ENCODE measurements around the gene SVEP1.

Gene SVEP1

GRCh38 chr9:110357505-110357904, 222.0 kb downstream of the SVEP1 start:
- DNase-seq = no peak

- DNase-seq = no peak
Observed at GRCh38 chr9:110356639-110357395, 222.7 kb downstream of the SVEP1 start.

DNA sequence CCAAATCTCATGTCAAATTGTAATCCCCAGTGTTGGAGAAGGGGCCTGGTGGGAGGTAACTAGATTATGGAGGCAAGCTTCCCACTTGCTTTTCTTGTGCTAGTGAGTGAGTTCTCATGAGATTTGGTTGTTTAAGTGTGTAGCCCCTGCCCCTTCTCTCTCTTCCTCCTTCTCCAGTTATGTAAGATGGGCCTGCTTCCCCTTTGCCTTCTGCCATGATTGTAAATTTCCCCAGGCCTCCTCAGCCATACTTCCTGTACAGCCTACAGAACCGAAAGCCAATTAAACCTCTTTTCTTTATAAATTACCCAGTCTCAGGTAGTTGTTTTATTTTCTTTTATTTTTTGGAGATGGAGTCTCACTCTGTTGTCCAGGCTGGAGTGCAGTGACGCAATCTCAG, 223.6 kb downstream of the SVEP1 start:
- DNase-seq = no peak

DNA sequence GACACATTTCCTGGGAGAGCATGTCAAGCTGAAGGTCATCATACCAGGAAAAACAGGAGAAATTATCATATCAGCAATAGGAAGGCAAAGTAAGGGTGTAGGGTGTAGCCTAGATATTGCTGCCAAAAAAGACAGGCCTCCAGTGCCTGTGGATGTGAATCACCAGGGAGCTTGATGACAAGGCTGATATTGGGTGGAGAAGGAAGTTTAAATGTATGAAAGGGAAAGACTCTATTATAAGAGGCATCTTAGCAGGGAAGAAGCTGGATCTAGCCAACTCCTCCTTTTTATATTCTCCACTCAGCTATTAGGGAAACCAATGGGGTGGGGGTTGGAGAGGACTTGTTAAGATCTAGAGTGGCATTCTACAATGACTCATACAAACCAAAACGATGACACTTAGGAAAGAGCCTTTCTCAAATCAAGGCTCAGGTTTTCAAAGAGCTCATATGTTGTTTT, 228.5 kb downstream of the SVEP1 start:
- no peak for DNase-seq

DNA sequence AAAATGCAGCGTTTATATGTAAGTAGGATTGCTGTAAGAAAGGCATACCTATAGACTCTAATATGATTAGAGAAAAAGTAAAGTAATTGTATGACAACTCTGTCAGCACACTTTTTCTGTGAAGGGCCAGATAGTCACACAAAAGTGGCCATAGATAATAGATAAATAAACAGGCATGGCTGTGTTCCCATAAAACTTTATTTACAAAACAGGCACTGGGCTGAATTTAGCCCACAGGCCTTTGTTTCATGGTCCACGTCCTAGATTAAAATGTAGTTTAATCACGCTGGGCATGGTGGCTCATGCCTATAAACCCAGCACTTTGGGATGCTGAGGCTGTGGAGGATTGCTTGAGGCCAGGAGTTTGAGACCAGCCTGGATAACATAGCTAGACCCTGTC, 233.2 kb downstream of the SVEP1 start:
- no peak for DNase-seq

GRCh38 chr9:110344821-110345220, 234.7 kb downstream of the SVEP1 start:
- DNase-seq = no peak

GRCh38 chr9:110343551-110343950, 236.0 kb downstream of the SVEP1 start:
- no peak for DNase-seq

DNA sequence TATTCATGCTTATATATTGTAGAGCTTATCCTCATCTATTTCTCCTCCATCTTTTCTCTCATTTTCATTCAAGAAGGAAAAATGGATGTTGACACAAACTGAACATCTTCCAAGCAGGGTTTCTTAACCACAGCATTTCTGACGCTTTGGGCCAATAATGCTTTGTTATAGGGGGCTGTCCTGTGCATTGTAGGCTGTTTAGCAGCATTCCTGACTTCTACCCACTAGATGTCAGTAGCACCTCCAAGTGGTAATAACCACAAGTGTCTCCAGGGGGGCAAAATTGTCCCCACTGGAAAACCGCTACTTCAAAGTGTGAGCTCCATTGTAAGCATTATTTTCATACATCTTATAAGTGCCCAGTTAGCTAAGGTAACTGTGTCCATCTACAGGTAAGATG, 239.2 kb downstream of the SVEP1 start:
- DNase-seq = no peak

GRCh38 chr9:110338143-110338542, 241.4 kb downstream of the SVEP1 start:
- DNase-seq = no peak

- DNase-seq = no peak
Observed at GRCh38 chr9:110337727-110338126, 241.8 kb downstream of the SVEP1 start, which contains the start of gene TXNDC8. Gene TXNDC8 (minus strand): TSS chr9:110337863.

DNA sequence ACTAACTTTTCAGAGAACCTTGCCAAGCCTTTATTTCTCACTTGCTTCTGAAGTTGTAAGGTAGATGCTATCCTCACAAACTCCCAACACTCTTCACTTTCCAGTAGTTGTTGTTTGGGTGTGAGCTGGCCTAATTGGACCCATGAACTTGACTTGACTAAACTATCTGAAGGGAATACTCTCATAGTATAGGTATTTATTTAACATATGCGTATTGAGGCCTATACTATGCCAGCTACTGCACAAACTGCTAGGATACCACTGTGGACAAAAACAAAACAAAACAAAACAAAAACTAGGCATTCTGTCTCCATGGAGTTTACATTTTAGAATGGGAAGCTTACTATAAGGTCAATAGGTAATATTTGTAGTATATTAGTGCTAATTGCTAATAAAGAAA, 243.2 kb downstream of the SVEP1 start:
- no peak for DNase-seq

DNA sequence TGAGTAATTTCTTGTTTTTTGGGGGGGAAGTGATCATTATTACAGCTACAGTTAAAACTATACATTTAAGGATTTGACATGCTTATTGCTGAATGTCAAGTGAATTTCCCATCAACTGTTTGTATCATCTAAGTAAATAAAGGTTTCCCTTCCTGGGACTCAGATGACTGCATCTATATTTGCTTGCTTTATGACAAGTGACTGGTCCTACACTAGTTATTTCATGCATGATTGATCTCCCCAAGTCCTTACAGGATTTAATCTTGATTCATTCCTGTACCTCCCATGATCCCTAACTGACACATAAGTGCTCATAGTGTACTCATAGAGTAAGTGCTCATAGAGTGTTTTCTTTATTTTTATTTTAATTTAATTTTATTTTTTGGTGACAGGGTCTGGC, 244.7 kb downstream of the SVEP1 start:
- DNase-seq = no peak

DNA sequence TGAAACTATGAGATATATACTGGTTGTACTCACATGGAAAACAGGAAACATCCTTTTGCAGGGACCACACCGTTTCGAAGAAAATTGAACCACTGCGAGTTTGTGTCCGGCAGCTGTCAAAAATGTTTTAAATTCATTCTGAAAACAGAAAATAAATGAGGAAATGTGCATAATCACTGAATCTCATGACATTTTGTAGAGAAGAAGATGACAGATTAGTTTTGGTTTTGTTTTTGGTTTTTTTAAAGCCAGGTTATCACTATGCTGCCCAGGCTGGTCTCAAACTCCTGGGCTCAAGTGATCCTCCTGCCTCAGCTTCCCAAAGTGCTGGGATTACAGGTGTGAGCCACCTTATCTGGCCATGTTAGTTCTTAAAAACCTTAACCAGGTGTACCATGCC, 245.4 kb downstream of the SVEP1 start:
- no peak for DNase-seq

- no peak for DNase-seq
Observed at GRCh38 chr9:110332766-110333165, 246.8 kb downstream of the SVEP1 start.

DNA sequence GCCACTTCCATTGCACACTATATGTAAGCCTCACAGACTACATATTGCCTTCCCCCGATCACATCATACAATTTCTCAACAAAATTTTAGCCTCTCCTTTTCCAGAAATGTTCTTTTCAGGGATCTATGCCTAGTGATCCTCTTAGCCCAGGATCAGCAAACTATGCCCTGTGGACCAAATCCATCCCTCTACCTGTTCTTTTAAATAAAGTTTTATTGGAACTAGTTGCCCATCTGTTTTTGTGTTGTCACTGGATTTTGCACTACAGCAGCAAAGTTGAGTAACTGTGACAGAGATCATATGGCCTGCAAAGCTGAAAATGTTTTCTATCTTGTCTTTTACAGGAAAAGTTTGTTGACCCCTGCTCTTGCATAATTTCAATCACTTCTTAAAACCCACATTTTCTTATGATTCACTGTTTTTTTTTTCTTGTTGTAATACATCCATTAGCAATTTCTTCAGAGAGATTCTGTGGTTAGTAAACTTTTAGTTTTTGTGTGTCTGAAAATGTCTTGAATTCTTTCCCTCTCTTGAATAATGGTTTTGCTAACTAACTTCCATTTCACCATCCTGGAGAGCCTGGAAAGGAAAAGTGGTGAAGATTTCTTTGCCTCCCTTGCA, 248.9 kb downstream of the SVEP1 start:
- no peak for DNase-seq

GRCh38 chr9:110329639-110330230, 249.8 kb downstream of the SVEP1 start:
- no peak for DNase-seq

- DNase-seq = no peak
Observed at GRCh38 chr9:110328763-110329162, 250.8 kb downstream of the SVEP1 start.

GRCh38 chr9:110327716-110328115, 251.8 kb downstream of the SVEP1 start:
- no peak for DNase-seq

DNA sequence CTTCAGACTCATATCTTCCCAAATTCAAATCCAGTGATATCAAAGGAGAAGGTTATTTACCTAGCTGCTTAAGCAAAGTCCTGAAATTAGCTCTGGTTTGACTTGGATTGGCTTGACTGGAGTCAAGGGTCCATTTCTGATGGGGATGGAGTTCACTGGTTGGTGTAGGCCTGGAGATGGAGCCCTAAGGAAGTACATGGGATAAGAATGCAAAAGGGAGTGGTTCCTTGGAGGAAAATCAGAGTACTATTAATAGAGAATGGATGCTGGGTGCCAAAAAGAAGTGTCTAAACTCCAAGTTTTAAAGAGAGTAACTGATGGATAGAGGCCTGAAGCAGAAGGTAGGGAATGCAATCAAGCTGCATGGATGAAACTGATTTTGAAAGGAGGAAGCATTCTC, 255.7 kb downstream of the SVEP1 start:
- DNase-seq = no peak

GRCh38 chr9:110320651-110321445, 258.7 kb downstream of the SVEP1 start:
- no peak for DNase-seq

GRCh38 chr9:110319781-110320492, 259.6 kb downstream of the SVEP1 start:
- DNase-seq = no peak

- no peak for DNase-seq
Observed at GRCh38 chr9:110317911-110318310, 261.6 kb downstream of the SVEP1 start.

All from RPMI8226 (cell line).